DOHH2 (cell line): ENCODE data around the gene CCDC32.

Experiments
- H3F3A ChIP-seq: fragments of 200-600 bp; sonication (generic), shearing (Covaris generic); 2 replicates; pipeline ENCODE4 v1.6.0; 2016; ENCODE audit warnings: antibody characterized with exemption, mild to moderate bottlenecking; ENCODE audit not compliant: control insufficient read depth, insufficient read depth
- H3K27ac ChIP-seq: fragments of 200-600 bp; sonication (generic); 2 replicates; pipeline ENCODE4 v1.5.1; 2014; ENCODE audit warnings: low read depth, mild to moderate bottlenecking, low read length, moderate library complexity
- H3K27me3 ChIP-seq: fragments of 200-600 bp; sonication (generic); 2 replicates; pipeline ENCODE4 v1.6.1; 2014; ENCODE audit warnings: mild to moderate bottlenecking, low read length, mixed read lengths; ENCODE audit not compliant: control insufficient read depth
- H3K36me3 ChIP-seq: fragments of 200-600 bp; sonication (generic); 2 replicates; pipeline ENCODE4 v1.6.1; 2014; ENCODE audit warnings: mild to moderate bottlenecking, low read length, moderate library complexity, mixed read lengths; ENCODE audit not compliant: control insufficient read depth
- H3K4me1 ChIP-seq: fragments of 200-600 bp; sonication (generic); 2 replicates; pipeline ENCODE4 v1.6.1; 2014; ENCODE audit warnings: mild to moderate bottlenecking, low read length, mixed read lengths; ENCODE audit not compliant: control insufficient read depth
- H3K4me2 ChIP-seq: fragments of 200-600 bp; sonication (generic); 2 replicates; pipeline ENCODE4 v1.6.0; 2014; ENCODE audit warnings: mild to moderate bottlenecking, low read length, moderate library complexity
- H3K4me3 ChIP-seq: fragments of 200-600 bp; sonication (generic); 2 replicates; pipeline ENCODE4 v1.5.1; 2014; ENCODE audit warnings: mild to moderate bottlenecking, low read length, mixed read lengths
- H3K79me2 ChIP-seq: fragments of 200-600 bp; sonication (generic); 2 replicates; pipeline ENCODE4 v1.6.1; 2014; ENCODE audit warnings: mild to moderate bottlenecking, low read length, mixed read lengths; ENCODE audit not compliant: control insufficient read depth
- H3K9me2 ChIP-seq: fragments of 200-600 bp; sonication (generic); replicated peaks from 2 replicates; pipeline ENCODE4 v1.6.1; 2014; ENCODE audit warnings: mild to moderate bottlenecking, low read length, mixed read lengths; ENCODE audit not compliant: control insufficient read depth
- H3K9me3 ChIP-seq: fragments of 200-600 bp; sonication (generic); 2 replicates; pipeline ENCODE4 v1.6.1; 2014; ENCODE audit warnings: antibody characterized with exemption, low read length, mixed read lengths; ENCODE audit not compliant: control insufficient read depth, insufficient read depth
- H4K20me1 ChIP-seq: fragments of 200-600 bp; sonication (generic); 2 replicates; pipeline ENCODE4 v1.6.0; 2014; ENCODE audit warnings: low read depth, mild to moderate bottlenecking, antibody characterized with exemption, low read length, moderate library complexity; ENCODE audit not compliant: control insufficient read depth, insufficient read depth
- CTCF ChIP-seq: fragments of 200-600 bp; sonication (generic); IDR thresholded peaks from one replicate; pipeline ENCODE4 v1.5.1; 2014; ENCODE audit warnings: antibody characterized with exemption, mild to moderate bottlenecking, low read depth, low read length; ENCODE audit not compliant: poor library complexity, severe bottlenecking
- EZH2phosphoT487 ChIP-seq: fragments of 200-600 bp; sonication (generic); IDR thresholded peaks from 2 replicates; pipeline ENCODE4 v1.6.1; 2017; ENCODE audit warnings: borderline replicate concordance, mild to moderate bottlenecking, antibody characterized with exemption, low read length, moderate library complexity, mixed read lengths

CCDC32 gene

GRCh38 chr15:40600956-40601355, 36.1 kb upstream of the CCDC32 start:
- no peak for TF ChIP-seq EZH2phosphoT487
- TF ChIP-seq CTCF: no peak
- H3K79me2 ChIP-seq: peaks cover 97% of the 10 kb centered on the region

DNA sequence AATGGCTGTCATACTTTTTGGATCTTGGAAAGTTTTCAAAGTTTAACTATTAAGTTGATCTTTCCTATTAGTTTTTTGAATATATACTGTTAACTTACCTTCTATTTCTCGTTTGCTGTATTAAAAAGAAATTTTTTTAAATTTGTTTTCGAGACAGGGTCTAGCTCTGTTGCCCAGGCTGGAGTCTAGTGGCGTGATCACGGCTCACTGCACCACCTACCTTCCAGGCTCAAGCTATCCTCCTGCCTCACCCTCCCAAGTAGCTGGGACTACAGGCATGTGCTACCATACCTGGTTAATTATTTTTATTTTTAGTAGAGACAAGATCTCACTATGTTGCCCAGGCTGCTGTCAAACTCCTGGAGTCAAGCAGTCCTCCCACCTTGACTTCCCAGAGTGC, 33.8 kb upstream of the CCDC32 start:
- H3K9me3 ChIP-seq: no peaks in the 10 kb centered on the region
- H3K4me1 ChIP-seq: peaks cover 71% of the 10 kb centered on the region
- H3K27me3 ChIP-seq: no peaks in the 10 kb centered on the region
- peak overlapping the region; percentile 96 for H3K27ac ChIP-seq
- H3K4me3 ChIP-seq: no peak overlapping the region
- peaks cover 50% of the 10 kb centered on the region for H3K36me3 ChIP-seq
- H3K79me2 ChIP-seq: peaks cover 91% of the 10 kb centered on the region
- TF ChIP-seq CTCF (no peak), EZH2phosphoT487 (no peak)
- 0 out of 2 replicates have a peak overlapping the region, but pooled peaks have one; percentile 10 for H3K4me2 ChIP-seq
- no peaks in the 10 kb centered on the region for H3K9me2 ChIP-seq
- H4K20me1 ChIP-seq: 0 out of 2 replicates have a peak, but pooled peaks cover 5% of the 10 kb centered on the region
- H3F3A ChIP-seq: peaks cover 20% of the 10 kb centered on the region

More at GRCh38 chr15:40600956-40601355, 36.1 kb upstream of the CCDC32 start:
- Histone ChIP-seq H3K36me3 (peaks cover 61% of the 10 kb centered on the region), H3K4me2 (peak overlapping the region; percentile 69), H3K9me3 (no peaks in the 10 kb centered on the region), H3K4me1 (peaks cover 72% of the 10 kb centered on the region), H3F3A (peaks cover 16% of the 10 kb centered on the region), H3K9me2 (no peaks in the 10 kb centered on the region), H3K4me3 (peak overlapping the region; percentile 75), H3K27me3 (no peaks in the 10 kb centered on the region), H4K20me1 (no peaks in the 10 kb centered on the region), H3K27ac (peak overlapping the region; percentile 96)

DNA sequence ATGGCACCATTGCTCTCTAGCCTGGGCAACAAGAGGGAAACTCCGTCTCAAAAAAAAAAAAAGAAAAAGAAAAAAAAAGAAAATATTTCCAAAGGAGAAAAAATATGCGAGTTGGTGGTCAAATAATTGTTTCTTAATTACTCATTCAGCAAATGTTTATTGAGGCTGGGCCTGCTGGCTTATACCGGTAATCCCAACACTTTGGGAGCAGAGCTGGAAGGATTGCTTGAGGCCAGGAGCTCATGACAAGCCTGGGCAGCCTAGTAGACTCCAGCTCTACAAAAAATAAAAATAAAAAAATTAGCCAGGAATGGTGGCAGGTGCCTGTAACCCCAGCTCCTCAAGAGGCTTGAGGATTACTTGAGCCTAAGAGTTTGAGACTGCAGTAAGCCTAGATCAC, 33.3 kb upstream of the CCDC32 start:
- H3K4me1 ChIP-seq: peaks cover 70% of the 10 kb centered on the region
- no peak overlapping the region for H3K4me2 ChIP-seq
- H3K79me2 ChIP-seq: peaks cover 86% of the 10 kb centered on the region
- no peaks in the 10 kb centered on the region for H3K9me3 ChIP-seq
- 0 out of 2 replicates have a peak, but pooled peaks cover 5% of the 10 kb centered on the region for H4K20me1 ChIP-seq
- H3K4me3 ChIP-seq: no peak overlapping the region
- H3F3A ChIP-seq: peaks cover 20% of the 10 kb centered on the region
- TF ChIP-seq CTCF (no peak), EZH2phosphoT487 (no peak)
- no peaks in the 10 kb centered on the region for H3K9me2 ChIP-seq
- H3K27ac ChIP-seq: peak overlapping the region; percentile 96; the same call in 1 of the 2 replicates
- H3K36me3 ChIP-seq: peaks cover 44% of the 10 kb centered on the region
- H3K27me3 ChIP-seq: no peaks in the 10 kb centered on the region
